ENCODE results near the gene KCNH3.
"Not testable (repeated sequence)": the region's sequence is repeated elsewhere in the genome, so short reads cannot be mapped to it uniquely, and the experiment has no call there.

Gene KCNH3

GRCh38 chr12:49538510-49539403 lies at the start of gene KCNH3:
Gene KCNH3 (plus strand): TSS chr12:49539030. CDS start chr12:49539417, 387 bp downstream.
- peak in 8 of 14 donors; percentile 30 to 65 (median 41) for DNase-seq

GRCh38 chr12:49489154-49489553 lies 49.7 kb upstream of the KCNH3 start:
- DNase-seq: no peak

GRCh38 chr12:49489720-49490119 lies 49.1 kb upstream of the KCNH3 start:
- DNase-seq: no peak

GRCh38 chr12:49491823-49492222 lies 47.0 kb upstream of the KCNH3 start:
- no peak for DNase-seq

GRCh38 chr12:49493900-49494299 lies 44.9 kb upstream of the KCNH3 start:
- no peak for DNase-seq

GRCh38 chr12:49496417-49497360 lies 42.1 kb upstream of the KCNH3 start:
- DNase-seq: no peak

GRCh38 chr12:49501895-49502294 lies 36.9 kb upstream of the KCNH3 start:
- no peak for DNase-seq

- no peak for DNase-seq
These were observed 36.2 kb upstream of the KCNH3 start for GRCh38 chr12:49502590-49502989.

- DNase-seq: no peak
These were observed 35.1 kb upstream of the KCNH3 start for GRCh38 chr12:49503674-49504180.

GRCh38 chr12:49505672-49506071 lies 33.2 kb upstream of the KCNH3 start:
- no peak for DNase-seq

- DNase-seq: no peak
These were observed 31.7 kb upstream of the KCNH3 start for GRCh38 chr12:49507139-49507538.

GRCh38 chr12:49509681-49510080 lies 29.1 kb upstream of the KCNH3 start:
- not testable (repeated sequence) for DNase-seq

- DNase-seq: no peak
These were observed 27.4 kb upstream of the KCNH3 start for GRCh38 chr12:49511410-49511809.

- no peak for DNase-seq
These were observed 26.3 kb upstream of the KCNH3 start for GRCh38 chr12:49512546-49512945.

- no peak for DNase-seq
These were observed 23.6 kb upstream of the KCNH3 start for GRCh38 chr12:49515266-49515665.

- no peak for DNase-seq
These were observed 19.8 kb upstream of the KCNH3 start for GRCh38 chr12:49518914-49519573.

GRCh38 chr12:49519574-49519936 lies 19.3 kb upstream of the KCNH3 start:
- no peak for DNase-seq

- no peak for DNase-seq
These were observed 17.4 kb upstream of the KCNH3 start for GRCh38 chr12:49521389-49521788.

- DNase-seq: no peak
These were observed 14.0 kb upstream of the KCNH3 start for GRCh38 chr12:49524660-49525324.

- DNase-seq: no peak
These were observed 12.9 kb upstream of the KCNH3 start for GRCh38 chr12:49525942-49526341.

GRCh38 chr12:49527361-49528130 lies 11.3 kb upstream of the KCNH3 start:
- no peak for DNase-seq
